HG02642 (cell line): ENCODE data around the gene GPR143.
"Not testable (repeated sequence)": the region's sequence is repeated elsewhere in the genome, so short reads cannot be mapped to it uniquely, and the experiment has no call there.

Source experiments
- ATAC-seq: cut with Tn5 transposase; IDR thresholded peaks from one replicate; pipeline ENCODE4 v1.9.1; 2021; ENCODE audit warnings: mild to moderate bottlenecking; ENCODE audit not compliant: unreplicated experiment, poor library complexity

GPR143 gene

DNA sequence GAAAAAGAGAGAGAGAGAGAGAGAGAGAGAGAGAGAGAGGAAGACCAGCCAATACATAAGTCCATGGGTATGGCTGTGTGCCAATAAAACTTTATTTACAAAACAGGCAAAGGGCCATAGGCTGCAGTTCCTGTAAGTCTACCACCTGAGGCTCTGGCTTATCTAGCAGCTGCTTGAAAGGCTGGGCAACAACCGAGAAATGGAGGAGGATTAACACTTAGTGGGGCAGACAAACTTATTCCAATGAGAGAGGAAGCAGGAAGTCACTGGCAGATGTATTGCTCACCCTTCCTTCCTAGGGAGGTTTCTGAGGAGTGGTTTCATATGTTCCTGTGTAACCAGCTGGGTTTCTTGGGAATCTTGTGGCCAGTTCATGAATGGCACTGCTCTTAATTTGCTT lies 4.7 kb upstream of the GPR143 start:
- ATAC-seq, result no peak

DNA sequence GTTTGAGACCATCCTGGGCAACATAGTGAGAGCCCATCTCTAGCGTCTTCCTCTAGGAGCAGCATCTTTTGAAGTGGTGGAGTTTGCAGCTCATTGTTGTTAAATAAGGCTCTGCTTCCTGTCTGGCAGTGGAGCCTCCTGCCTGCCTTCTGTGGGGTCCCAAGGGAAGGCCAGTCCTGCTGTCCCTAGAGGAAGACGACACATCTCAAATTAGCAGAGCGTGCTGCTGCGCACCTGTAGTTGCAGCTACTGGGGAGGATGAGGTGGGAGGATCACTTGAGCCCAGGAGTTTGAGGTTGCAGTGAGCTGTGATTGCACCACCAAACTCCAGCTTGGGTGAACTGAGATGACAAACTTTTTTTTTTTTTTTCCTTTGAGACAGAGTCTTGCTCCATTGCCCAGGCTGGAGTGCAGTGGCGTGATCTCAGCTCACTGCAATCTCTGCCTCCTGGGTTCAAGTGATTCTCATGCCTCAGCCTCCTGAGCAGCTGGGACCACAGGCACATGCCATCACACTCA lies 2.7 kb upstream of the GPR143 start:
- ATAC-seq, result not testable (repeated sequence)

DNA sequence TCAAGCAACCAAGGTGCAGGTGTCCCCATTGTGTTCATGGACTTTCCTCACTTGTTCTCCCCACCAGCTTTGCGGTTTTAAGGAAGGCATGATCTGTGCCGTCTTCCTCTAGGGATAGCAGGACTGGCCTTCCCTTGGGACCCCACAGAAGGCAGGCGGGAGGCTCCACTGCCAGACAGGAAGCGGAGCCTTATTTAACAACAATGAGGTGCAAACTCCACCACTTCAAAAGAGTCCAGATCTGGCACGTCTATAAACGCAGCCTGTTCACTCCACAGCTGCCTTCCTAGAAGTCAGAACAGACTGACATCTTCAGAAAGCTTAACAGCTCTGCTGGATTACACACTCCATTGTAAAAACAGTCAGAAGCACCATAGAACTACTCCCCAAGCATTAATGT lies 1.7 kb upstream of the GPR143 start:
- ATAC-seq, result no peak

DNA sequence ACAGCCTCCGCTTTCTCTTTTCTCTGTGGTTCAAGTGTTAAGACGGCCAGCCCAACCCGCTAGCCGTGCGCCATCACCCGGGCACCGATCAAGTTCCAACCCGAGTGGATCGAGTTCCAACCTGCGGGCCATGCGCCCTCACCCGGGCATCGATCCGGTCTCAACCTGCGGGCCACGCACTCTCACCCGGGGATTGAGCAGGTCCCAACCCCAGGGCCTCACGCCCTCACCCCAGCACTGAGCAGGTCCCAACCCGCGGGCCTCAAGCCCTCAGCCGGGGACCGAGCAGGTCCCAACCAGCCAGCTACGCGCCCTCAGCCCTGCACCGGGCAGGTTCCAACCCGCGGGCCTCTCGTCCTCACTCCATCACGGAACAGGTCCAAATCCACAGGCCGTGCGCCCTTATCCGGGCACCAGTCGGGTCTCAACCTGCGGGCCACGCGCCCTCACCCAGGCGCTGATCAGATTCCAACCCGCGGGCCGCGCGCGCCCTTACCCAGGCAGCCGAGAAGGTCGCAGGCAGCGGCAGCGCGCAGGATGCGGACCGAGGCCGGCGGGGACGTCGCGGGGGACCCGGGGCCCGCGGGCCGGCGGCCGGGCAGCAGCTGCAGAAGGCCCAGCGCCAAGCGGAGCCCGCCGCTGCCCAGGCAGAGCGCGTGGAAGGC lies 443 bp downstream of the GPR143 start:
- ATAC-seq, result no peak

DNA sequence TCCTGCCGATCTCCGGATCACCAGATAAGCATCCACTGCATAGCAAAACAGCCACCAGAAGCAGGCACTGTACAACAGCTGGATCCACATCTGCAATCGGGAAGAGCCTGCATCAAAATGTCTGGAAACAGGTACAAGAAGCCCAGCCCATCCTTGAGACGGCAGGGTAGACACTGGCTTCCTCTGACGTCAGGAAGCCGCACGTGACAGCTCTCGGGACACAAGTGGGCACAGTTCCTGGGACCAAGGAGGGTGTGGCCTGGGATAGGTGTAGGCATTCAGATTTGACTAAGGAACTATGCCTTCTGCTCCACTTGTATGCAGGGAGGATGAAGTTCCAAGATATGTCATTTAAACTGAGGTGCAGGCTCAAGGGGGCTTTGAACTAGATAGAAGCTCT lies 6.3 kb downstream of the GPR143 start:
- no peak for ATAC-seq

DNA sequence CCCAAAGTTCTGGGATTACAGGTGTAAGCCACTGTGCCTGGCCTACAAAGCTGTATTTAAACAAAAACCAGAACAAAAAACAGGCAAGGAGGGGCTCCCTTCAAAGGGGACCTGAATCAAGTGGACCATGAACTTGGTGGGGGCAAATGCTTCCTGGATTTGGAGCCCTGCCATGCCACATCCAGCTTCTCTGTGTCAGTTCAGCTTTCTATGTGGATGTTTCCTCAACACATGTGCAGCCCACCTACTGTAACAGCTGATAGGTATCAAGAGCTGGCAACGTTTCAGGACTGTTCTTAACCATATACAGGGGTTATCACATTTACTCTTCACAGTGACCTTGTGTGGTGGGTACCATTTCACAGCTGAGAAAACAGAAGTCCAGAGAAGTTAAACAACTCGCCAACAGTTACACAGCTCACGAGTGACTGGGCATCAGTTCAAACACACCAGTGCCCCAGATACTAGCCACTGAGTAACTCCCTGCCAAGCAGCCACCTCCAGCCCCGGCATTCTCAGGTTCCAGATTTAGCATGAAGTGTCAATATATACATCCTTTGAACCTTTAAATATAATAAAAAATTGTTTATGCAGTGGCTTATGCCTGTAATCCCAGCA lies 7.5 kb downstream of the GPR143 start:
- no peak for ATAC-seq

DNA sequence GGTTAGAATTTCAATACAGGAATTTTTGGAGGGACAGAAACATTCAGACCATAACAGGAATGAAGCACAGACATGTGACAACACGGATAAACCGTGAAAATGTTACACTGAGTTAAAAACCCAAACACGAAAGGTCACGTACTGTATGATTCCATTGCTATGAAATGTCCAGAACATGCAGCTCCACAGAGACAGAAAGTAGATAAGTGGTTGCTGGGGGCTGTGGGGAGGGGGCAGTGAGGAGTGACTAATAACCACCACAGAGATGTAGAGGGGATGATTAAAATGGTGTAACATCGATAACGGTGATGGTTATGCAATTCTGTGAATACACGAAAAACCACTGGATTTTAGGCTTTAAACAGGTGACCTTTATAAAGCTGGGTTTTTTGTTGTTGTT lies 8.3 kb downstream of the GPR143 start:
- no peak for ATAC-seq

DNA sequence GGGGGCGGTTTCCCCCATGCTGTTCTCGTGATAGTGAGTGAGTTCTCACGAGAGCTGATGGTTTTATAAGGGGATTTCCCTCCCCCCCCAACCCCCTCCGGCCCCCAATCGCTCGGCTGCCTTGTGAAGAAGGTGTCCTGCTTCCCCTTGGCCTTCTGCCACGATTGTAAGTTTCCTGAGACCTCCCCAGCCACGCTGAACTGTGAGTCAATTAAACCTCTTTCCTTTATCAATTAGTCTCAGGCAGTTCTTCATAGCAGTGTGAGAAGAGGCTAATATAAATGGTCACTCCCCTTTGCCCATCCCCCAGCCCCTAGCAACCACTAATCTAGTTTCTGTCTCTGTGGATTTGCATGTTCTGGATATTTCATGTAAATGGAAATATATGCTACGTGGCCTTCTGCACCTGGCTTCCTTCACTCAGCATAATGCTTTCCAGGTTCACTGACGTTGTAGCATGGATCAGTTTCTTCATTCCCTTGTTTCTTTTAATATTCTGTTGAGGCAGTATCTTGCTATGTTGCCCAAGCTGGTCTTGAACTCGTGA lies 16.4 kb downstream of the GPR143 start:
- no peak for ATAC-seq

DNA sequence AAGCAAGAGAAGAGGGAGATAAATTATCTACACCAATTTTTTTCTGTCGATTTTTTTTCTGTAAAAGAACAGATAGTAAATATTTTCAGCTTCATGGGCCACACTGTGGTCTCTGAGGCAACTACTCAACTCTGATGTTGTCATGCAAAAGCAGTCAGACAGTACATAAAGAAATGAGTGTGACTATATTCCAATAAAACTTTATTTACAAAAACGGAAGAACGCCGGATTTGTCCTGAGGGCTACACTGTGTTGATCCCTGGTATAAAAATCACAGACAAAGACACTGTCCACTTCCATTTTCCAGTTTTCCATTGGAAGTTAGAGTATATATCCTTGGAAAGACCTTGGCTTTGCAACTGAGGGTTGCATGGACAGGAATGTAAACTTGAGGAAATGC lies 18.0 kb downstream of the GPR143 start:
- ATAC-seq, result no peak

DNA sequence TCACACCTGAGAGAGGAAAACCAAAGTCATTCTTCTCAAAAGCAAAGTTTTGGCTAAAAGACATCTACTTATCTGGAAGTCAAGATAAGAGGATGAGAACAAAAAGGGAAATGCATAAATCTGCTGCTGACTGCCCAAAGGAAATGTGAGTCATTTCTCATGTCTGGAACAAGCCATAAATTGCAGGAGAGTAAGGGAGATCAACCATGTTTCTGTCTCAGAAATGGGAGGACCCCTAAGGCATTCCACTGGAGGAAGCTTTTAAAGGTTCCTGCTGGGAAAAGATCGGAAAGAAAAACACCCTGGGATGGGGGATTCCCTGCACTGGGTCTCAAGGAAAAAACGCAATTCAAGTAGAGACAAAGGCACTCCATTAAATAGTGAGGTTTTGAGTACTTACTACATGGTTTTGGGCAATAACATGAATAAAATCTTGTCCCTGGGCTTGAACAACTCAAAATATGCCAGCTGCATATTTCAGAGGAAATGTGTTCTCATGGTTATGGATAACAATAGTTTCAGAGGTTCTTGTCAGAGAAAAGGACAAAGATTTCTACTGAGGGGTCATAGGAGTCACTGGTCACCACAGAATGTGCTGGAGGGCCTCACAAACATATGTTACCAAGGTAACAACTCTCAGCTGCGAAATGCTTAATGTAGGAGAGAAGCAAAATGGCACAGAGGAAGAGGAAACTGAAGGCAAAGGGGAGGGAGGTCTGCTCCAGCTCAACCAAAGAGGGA lies 19.3 kb downstream of the GPR143 start:
- ATAC-seq, result no peak

DNA sequence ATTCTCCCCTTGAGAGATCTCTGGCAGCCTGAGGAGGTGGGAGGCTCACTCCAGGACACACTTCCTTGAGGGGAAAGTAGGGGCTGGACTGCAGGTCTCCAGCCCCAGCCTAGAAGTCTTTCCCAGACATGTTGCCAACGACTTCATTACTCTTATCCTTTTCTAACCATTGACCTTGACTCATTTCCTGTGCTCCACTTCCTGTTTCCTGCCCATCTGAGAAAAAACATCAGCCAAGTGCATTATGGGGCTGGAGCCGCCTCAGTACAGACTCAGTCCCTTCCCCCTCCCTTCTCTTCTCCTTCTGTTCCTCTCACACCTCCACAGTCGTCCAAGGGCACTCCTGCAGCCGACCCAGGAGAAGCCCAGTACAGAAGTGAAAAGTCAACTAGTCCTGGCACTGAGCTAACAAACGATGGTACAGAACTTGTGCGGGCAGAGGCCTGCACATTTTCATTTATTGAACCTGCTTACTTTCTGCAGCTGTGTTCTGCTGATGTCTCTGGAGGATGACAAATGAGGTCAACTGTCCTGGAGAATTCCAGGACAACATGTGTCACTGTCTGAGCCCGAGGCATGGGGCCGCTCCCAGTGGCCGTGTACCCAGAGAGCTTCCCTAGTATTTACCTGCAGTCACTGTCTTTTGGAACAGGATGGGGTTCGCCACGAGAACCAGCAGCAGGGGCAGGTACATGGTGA lies 20.1 kb downstream of the GPR143 start:
- ATAC-seq, result no peak

DNA sequence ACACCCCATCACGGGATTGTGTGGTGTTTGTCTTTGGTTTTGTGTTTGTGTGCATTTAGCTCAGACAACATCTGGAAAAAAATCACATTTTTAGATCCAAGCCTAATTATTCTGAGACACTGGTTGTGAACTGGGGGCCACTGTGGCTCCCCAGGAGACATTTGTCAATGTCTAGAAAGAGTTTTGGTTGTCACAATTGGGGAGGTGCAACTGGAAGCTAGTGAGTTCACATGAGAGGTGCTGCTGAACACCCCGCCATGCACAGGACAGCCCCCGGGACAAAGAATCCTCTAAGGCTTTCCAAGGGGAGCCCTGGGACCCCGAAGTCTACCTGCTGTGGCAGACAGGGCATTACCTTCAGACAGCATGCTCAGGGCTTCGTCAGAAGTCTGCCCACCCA lies 26.5 kb downstream of the GPR143 start:
- no peak for ATAC-seq

DNA sequence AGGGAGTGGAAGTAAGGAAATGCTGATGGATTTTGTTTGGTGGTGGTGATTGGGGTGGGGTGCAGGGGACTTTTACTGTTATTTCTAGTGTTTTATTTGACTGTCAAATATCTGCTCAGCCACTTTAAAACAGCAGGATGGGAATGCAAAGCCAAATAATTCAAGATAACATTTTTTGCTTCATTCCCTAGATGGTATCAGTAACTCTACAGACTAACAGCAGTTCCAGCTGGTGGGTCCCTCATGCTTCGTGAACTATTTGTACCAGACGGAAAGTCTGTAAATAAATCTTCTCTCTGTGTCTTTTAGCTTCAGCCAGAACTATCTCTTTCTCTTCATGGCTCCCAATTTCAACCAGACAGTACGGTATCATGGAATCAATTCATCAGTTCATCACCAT lies 27.5 kb downstream of the GPR143 start:
- no peak for ATAC-seq

DNA sequence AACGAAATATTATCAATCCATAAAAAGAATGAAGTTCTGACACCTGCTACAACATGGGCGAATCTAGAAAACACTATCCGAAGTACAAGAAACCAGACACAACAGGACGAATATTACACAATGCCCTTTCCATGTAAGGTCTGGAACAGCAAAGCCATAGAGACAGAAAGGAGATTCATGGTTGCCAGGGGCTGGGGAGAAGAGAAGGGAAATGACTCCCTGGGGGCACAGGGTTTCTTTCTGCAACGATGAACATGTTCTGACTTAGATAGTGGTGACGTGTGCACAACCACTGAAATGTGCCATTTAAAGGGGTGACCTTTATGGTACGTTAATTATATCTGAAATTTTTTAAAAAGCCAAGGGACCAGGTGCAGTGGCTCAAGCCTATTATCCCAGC lies 28.3 kb downstream of the GPR143 start:
- no peak for ATAC-seq

DNA sequence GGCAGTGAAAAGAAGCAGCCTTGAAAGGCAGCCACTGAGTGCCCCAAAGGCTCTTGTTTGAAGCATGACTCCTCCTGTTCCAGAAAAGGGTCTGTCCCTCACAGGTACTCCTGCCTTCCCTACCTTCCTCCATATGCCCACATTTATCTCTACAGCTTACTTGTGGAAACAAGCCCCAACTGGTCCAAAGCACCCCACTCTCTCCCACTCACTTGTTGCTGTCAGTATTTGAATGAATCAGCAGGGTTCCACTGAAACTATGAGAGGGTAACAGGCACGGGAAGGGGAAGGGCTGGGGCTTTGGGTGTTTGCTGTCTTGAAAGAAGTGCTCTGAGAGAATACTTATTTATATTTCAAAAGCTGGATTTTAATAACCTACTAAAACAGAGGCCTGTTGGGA lies 34.9 kb downstream of the GPR143 start:
- no peak for ATAC-seq

DNA sequence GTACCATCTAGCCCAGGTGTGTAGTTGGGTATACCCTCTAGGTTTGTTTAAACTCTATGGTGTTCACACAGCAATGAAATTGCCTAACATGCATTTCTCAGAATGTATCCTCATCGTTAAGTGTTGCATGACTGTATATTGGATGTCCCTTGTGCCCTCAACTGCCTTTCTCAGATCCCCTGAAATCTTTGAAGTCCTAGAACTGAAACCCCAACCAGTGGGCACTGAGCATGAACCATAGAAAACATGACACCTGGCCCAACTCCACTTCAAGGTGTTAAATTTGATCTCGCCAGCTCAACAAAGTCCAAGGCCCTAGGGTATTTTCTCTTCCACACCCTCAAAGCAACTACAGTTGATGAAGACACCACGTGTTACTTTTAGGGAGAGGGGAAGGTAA lies 35.6 kb downstream of the GPR143 start:
- ATAC-seq, result no peak

DNA sequence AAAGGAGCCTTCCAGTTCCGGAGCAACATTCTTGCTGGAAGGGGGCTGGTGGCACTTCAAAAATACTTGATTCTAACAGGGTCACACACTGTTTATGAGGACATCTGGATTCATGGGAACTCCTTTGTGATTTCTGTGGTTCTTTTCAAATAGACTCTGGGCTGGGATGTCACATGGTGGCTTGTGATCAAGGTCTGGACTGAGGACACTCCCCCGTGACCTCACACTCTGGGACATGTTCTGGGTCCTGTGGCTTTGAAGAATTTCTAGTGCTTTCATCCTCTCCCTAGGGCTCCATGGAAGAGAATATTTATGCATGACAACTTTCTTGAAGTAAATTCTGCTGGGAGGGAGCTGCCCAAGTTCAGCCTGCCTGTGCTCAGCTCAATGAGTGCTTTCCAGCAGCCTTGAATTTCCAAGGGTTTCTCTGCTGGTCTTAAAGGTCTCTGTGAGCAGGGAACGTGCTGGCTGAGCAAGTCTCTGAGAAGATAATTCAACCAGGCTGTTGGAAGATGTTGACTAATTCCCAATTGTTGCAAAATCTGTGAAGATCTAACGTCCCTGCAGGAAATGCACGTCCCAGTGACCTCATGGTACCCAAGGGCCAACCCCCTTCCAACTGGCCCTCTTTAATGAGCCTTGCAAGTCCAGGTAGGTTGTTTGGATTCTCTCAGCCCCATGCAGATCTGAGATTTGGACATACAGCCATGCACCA lies 36.3 kb downstream of the GPR143 start:
- ATAC-seq, result no peak

DNA sequence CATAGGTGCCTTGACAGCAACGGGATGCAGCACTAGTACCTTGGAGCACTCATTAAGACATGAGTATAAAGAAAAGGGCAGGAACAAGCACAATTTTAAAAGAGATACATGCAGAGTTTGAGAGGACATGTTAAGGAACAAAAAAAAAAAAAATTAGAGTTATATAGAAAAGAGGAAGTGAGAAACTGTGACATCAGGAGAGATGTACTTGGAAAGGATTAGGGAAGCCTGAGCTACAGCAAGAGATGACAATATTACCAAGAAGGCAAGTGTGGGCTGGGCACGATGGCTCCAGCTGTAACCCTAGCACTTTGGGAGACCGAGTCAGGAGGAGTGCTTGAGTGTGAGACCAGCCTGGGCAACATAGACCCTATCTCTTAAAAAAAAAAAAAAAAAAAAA lies 37.4 kb downstream of the GPR143 start:
- ATAC-seq, result no peak

DNA sequence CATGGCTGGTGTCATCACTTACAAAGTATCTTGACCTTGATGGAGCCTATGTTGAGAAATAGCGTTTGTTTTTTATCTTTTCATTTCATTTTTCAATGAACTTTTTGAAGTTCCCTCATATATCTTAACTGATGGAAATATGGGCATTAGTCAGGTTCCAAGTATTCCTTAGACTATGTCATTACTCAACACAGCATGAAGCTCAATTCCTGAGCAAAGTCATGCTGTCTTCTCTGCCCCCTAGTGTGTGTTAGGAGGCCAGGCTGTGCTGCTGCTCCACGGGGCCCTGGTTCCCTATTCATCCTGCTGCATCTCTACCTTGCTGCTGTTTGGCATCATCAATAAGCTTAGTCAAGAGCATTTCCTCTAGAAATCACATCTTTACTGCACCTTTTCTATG lies 40.9 kb downstream of the GPR143 start:
- no peak for ATAC-seq

DNA sequence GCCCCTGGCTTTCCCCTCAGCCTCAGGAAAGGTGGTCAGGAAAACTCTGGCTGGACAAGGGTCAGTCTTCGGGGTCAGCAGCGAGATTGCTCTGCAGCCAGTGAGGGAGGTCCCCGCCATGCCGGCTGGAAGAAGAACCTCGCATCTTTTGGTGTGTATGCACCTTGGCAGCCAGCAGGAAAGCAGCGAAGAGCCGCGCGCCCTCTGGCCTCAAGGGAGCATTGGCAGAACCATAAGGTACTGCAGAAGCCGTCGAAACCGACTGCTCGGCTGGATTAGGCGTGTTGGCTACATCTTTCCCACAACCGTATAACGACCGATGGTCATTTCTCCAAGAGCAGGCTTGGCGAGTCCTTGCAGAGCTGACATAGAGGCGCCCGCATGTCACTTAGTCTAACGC lies 48.3 kb downstream of the GPR143 start:
- no peak for ATAC-seq
